ENCODE measurements around the gene TBC1D10A. TPM values are rescaled to one million over a fixed set of nuclear protein-coding genes. Genes with fewer than 3 reads are reported as not detected.

Gene TBC1D10A
- polyA plus RNA-seq, 1 of the 3 experiments (the other 2 are of a cell fraction), result 15.3 TPM

GRCh38 chr22:30245985-30246813 lies 80.5 kb downstream of the TBC1D10A start, which contains the start of gene LIF:
Gene LIF (minus strand): TSS chr22:30246759. CDS start chr22:30246695, 64 bp downstream.
- Histone ChIP-seq H3K9ac (peak within 1 kb of the TSS; percentile 87), H3K36me3 (replicated peaks in 1 of 2; ENCODE audit: control insufficient read depth in 1 of 2, insufficient read depth in 2 of 2, low read length in 1 of 2) (peaks cover 0 to 4% of the 10 kb centered on the region in 2 experiments), H3K9me2 (no peaks in the 10 kb centered on the region), H2AFZ (ENCODE audit: low read depth) (peak within 1 kb of the TSS; percentile 98), H3K4me1 (ENCODE audit: control insufficient read depth in 1 of 2, insufficient read depth in 2 of 2, low read depth in 1 of 2, low read length in 1 of 2) (peaks cover 13 to 21% of the 10 kb centered on the region in 2 experiments; a peak in 3 of 4 replicates), H3K9me3 (no peaks in the 10 kb centered on the region), H3K27me3 (ENCODE audit: insufficient read depth) (no peaks in the 10 kb centered on the region), H3K27ac (ENCODE audit: low read depth in 2 of 2, low read length in 1 of 2) (peak within 1 kb of the TSS in 1 of 2 experiments; percentile 54; a peak in 3 of 4 replicates), H3K4me2 (peak within 1 kb of the TSS; percentile 96), H3K79me2 (ENCODE audit: insufficient read depth) (peaks cover 15% of the 10 kb centered on the region; the same call in 1 of the 2 replicates), H3F3A (replicated peaks; ENCODE audit: insufficient read depth) (peaks cover 6% of the 10 kb centered on the region), H3K4me3 (ENCODE audit: low read depth in 2 of 2, low read length in 1 of 2) (peak within 1 kb of the TSS; percentile 58 to 74), H4K20me1 (ENCODE audit: insufficient read depth) (no peaks in the 10 kb centered on the region)
- POLR2A ChIA-PET, result no interaction called here
- peak; percentile 83 for DNase-seq
- 25% methylated on average over 26 of the region's 64 CpGs for WGBS (ENCODE audit: low lambda C conversion rate)
- CTCF ChIA-PET, result interaction anchor here (1.2 to 1.8 kb wide), 2 partner anchors 9 to 44 kb away, joined by 3 to 10 read pairs; no protein-coding TSS in a partner anchor
- no peak for TF ChIP-seq FOSL2 (IDR thresholded peaks at IDR 0.05; ENCODE audit: borderline replicate concordance, low read depth)
- TF ChIP-seq TCF12 (IDR thresholded peaks at IDR 0.05), result peak; percentile 6; the same call in 1 of the 2 replicates
- TF ChIP-seq CTCF (IDR thresholded peaks at IDR 0.05), result peak; percentile 40
- no peak for TF ChIP-seq USF2 (IDR thresholded peaks at IDR 0.05; ENCODE audit: borderline replicate concordance, low read depth, low read length)
- no peak for TF ChIP-seq TEAD4 (IDR thresholded peaks at IDR 0.05; ENCODE audit: borderline replicate concordance, insufficient read depth)
- no peak for TF ChIP-seq MXI1 (IDR thresholded peaks at IDR 0.05; ENCODE audit: low read depth, low read length)
- no peak for TF ChIP-seq NRF1 (IDR thresholded peaks at IDR 0.05; ENCODE audit: low read depth, low read length)
- TF ChIP-seq EZH2phosphoT487 (IDR thresholded peaks at IDR 0.05; ENCODE audit: borderline replicate concordance, low read depth), result no peak
- TF ChIP-seq NFIC (IDR thresholded peaks at IDR 0.05; ENCODE audit: borderline replicate concordance), result no peak
- TF ChIP-seq POLR2AphosphoS5 (IDR thresholded peaks at IDR 0.05; ENCODE audit: low read depth, low read length), result peak; percentile 22; the same call in 1 of the 2 replicates
- peak; percentile 32; the same call in 1 of the 2 replicates for TF ChIP-seq MAX (IDR thresholded peaks at IDR 0.05; ENCODE audit: low read depth)
- no peak for TF ChIP-seq TAF1 (IDR thresholded peaks at IDR 0.05; ENCODE audit: borderline replicate concordance, low read depth, low read length)
- TF ChIP-seq REST (IDR thresholded peaks at IDR 0.05; ENCODE audit: low read depth, low read length), result no peak
- no peak for TF ChIP-seq YY1 (IDR thresholded peaks at IDR 0.05; ENCODE audit: low read depth)
- TF ChIP-seq RXRA (IDR thresholded peaks at IDR 0.05; ENCODE audit: borderline replicate concordance, low read depth), result no peak
- no peak for TF ChIP-seq GABPA (IDR thresholded peaks at IDR 0.05; ENCODE audit: low read depth)
- TF ChIP-seq JUND (IDR thresholded peaks at IDR 0.05), result no peak
- TF ChIP-seq IRF3 (IDR thresholded peaks at IDR 0.05; ENCODE audit: low read depth, low read length), result no peak
- no peak for TF ChIP-seq PBX3 (IDR thresholded peaks at IDR 0.05)
- TF ChIP-seq ZBTB33 (IDR thresholded peaks at IDR 0.05; ENCODE audit: borderline replicate concordance, low read depth), result no peak
- TF ChIP-seq MEF2A (IDR thresholded peaks at IDR 0.05; ENCODE audit: borderline replicate concordance, low read depth), result no peak
